ENCODE measurements around the gene REPIN1. TPM values are rescaled to one million over a fixed set of nuclear protein-coding genes. Genes with fewer than 3 reads are reported as not detected.

REPIN1 gene
- total and polyA plus RNA-seq, 2 donors (not counting 1 experiment from before 2014, with no cell fraction given) = 165 to 190 TPM

- Histone ChIP-seq H3K27ac (ENCODE audit: low read length in 2 of 2) (no peak overlapping the region), H2AFZ (ENCODE audit: insufficient read depth, low read depth, low read length, poor library complexity, severe bottlenecking) (no peak overlapping the region), H3K79me2 (ENCODE audit: control insufficient read depth, insufficient read depth, low read length) (peaks cover 28% of the 10 kb centered on the region), H3K36me3 (replicated peaks in 1 of 2; ENCODE audit: control extremely low read depth in 1 of 2, control insufficient read depth in 1 of 2, extremely low read depth in 1 of 2, insufficient read depth in 2 of 2, low read length in 1 of 2) (no peaks in the 10 kb centered on the region), H3K4me3 (ENCODE audit: control extremely low read depth in 1 of 5, extremely low read depth in 1 of 5, insufficient read depth in 1 of 5, low read depth in 2 of 5, low read length in 4 of 5) (no peak overlapping the region), H3K27me3 (replicated peaks in 1 of 4; ENCODE audit: control extremely low read depth in 1 of 4, control insufficient read depth in 3 of 4, insufficient read depth in 4 of 4, low read length in 3 of 4) (no peaks in the 10 kb centered on the region), H4K20me1 (ENCODE audit: control insufficient read depth, insufficient read depth, low read length, poor library complexity, severe bottlenecking) (peaks cover 6% of the 10 kb centered on the region), H3K4me2 (replicated peaks; ENCODE audit: low read depth, low read length, poor library complexity, severe bottlenecking) (no peak overlapping the region), H3K9me3 (ENCODE audit: control extremely low read depth in 1 of 3, control insufficient read depth in 2 of 3, insufficient read depth in 1 of 3, low read length in 2 of 3) (peaks cover 0 to 2% (median 0%) of the 10 kb centered on the region in 3 donors), H3K4me1 (ENCODE audit: control insufficient read depth in 2 of 2, insufficient read depth in 2 of 2, low read length in 2 of 2) (peaks cover 22 to 47% of the 10 kb centered on the region in 2 donors), H3K9ac (ENCODE audit: low read length) (no peak overlapping the region)
- intact Hi-C loops (cut with micrococcal nuclease) = no loop called here
- no peaks in the 10 kb centered on the region for H3K9me3 Mint-ChIP-seq (ENCODE audit: insufficient read depth)
- ChIA-PET POLR2A (interaction anchor here (0.6 kb wide), 1 partner anchor 13 kb away, joined by 4 read pairs; no protein-coding TSS in a partner anchor), CTCF (no interaction called here)
- no peak overlapping the region for H3K27ac Mint-ChIP-seq
- no peak overlapping the region for H3K4me3 Mint-ChIP-seq
- TF ChIP-seq EZH2 (IDR thresholded peaks at IDR 0.05; ENCODE audit: borderline replicate concordance, insufficient read depth, low read depth, low read length, poor library complexity, severe bottlenecking) (no peak), CTCF (IDR thresholded peaks at IDR 0.05) (no peak)
- WGBS (ENCODE audit: insufficient coverage) = 100% methylated on average over 1 of the region's 1 CpG
- no peaks in the 10 kb centered on the region for H3K27me3 Mint-ChIP-seq
- DNase-seq (no peak), ATAC-seq (ENCODE audit: low read depth) (no peak)
- H3K4me1 Mint-ChIP-seq = peaks cover 46% of the 10 kb centered on the region
These were observed 13.1 kb downstream of the REPIN1 start for GRCh38 chr7:150381785-150382122.

GRCh38 chr7:150382123-150382843, 13.7 kb downstream of the REPIN1 start:
- no peaks in the 10 kb centered on the region for H3K9me3 Mint-ChIP-seq (ENCODE audit: insufficient read depth)
- peaks cover 21 to 42% of the 10 kb centered on the region in 2 donors for H3K4me1 ChIP-seq (ENCODE audit: control insufficient read depth in 2 of 2, insufficient read depth in 2 of 2, low read length in 2 of 2)
- no peak overlapping the region for H2AFZ ChIP-seq (ENCODE audit: insufficient read depth, low read depth, low read length, poor library complexity, severe bottlenecking)
- H3K27me3 ChIP-seq (replicated peaks in 1 of 4; ENCODE audit: control extremely low read depth in 1 of 4, control insufficient read depth in 3 of 4, insufficient read depth in 4 of 4, low read length in 3 of 4) = no peaks in the 10 kb centered on the region
- ChIA-PET CTCF (interaction anchor here (1.0 kb wide), 1 partner anchor 39 kb away, joined by 3 read pairs; no protein-coding TSS in a partner anchor), POLR2A (interaction anchor here (0.6 kb wide), 1 partner anchor 13 kb away, joined by 4 read pairs; no protein-coding TSS in a partner anchor)
- H3K4me1 Mint-ChIP-seq = peaks cover 42% of the 10 kb centered on the region
- H4K20me1 ChIP-seq (ENCODE audit: control insufficient read depth, insufficient read depth, low read length, poor library complexity, severe bottlenecking) = peaks cover 6% of the 10 kb centered on the region
- 89% methylated on average over 17 of the region's 20 CpGs for WGBS (ENCODE audit: insufficient coverage)
- no peak overlapping the region for H3K27ac ChIP-seq (ENCODE audit: low read length in 2 of 2)
- DNase-seq (no peak), ATAC-seq (ENCODE audit: low read depth) (no peak)
- peaks cover 28% of the 10 kb centered on the region for H3K79me2 ChIP-seq (ENCODE audit: control insufficient read depth, insufficient read depth, low read length)
- no peaks in the 10 kb centered on the region for H3K27me3 Mint-ChIP-seq
- H3K9ac ChIP-seq (ENCODE audit: low read length) = no peak overlapping the region
- no peak overlapping the region for H3K4me3 ChIP-seq (ENCODE audit: control extremely low read depth in 1 of 5, extremely low read depth in 1 of 5, insufficient read depth in 1 of 5, low read depth in 2 of 5, low read length in 4 of 5)
- H3K9me3 ChIP-seq (ENCODE audit: control extremely low read depth in 1 of 3, control insufficient read depth in 2 of 3, insufficient read depth in 1 of 3, low read length in 2 of 3) = peaks cover 0 to 3% (median 0%) of the 10 kb centered on the region in 3 donors
- H3K4me2 ChIP-seq (replicated peaks; ENCODE audit: low read depth, low read length, poor library complexity, severe bottlenecking) = no peak overlapping the region
- TF ChIP-seq EZH2 (IDR thresholded peaks at IDR 0.05; ENCODE audit: borderline replicate concordance, insufficient read depth, low read depth, low read length, poor library complexity, severe bottlenecking) (no peak), CTCF (IDR thresholded peaks at IDR 0.05) (no peak)
- H3K27ac Mint-ChIP-seq = peak overlapping the region; percentile 75
- H3K4me3 Mint-ChIP-seq = peak overlapping the region; percentile 59
- intact Hi-C loops (cut with micrococcal nuclease) = no loop called here
- no peaks in the 10 kb centered on the region for H3K36me3 ChIP-seq (replicated peaks in 1 of 2; ENCODE audit: control extremely low read depth in 1 of 2, control insufficient read depth in 1 of 2, extremely low read depth in 1 of 2, insufficient read depth in 2 of 2, low read length in 1 of 2)
